ENCODE data around the gene TNKS1BP1.

Gene TNKS1BP1

GRCh38 chr11:57321388-57322255 lies 3.1 kb downstream of the TNKS1BP1 start:
- Histone ChIP-seq H4K20me1 (ENCODE audit: insufficient read depth, low read length) (no peaks in the 10 kb centered on the region), H3F3A (ENCODE audit: insufficient read depth, low read length) (0 out of 2 replicates have a peak, but pooled peaks cover 4% of the 10 kb centered on the region), H3K27me3 (ENCODE audit: insufficient read depth, low read length) (no peaks in the 10 kb centered on the region), H2AFZ (ENCODE audit: low read length) (no peak overlapping the region), H3K79me2 (ENCODE audit: insufficient read depth, low read length) (no peaks in the 10 kb centered on the region), H3K27ac (ENCODE audit: low read depth, low read length, poor library complexity, severe bottlenecking) (no peak overlapping the region), H3K9ac (ENCODE audit: low read length) (no peak overlapping the region), H3K36me3 (ENCODE audit: insufficient read depth, low read length) (peaks cover 31% of the 10 kb centered on the region), H3K9me2 (ENCODE audit: low read depth, low read length) (no peaks in the 10 kb centered on the region), H3K4me1 (ENCODE audit: insufficient read depth, low read length, severe bottlenecking) (peaks cover 39% of the 10 kb centered on the region), H3K9me3 (ENCODE audit: low read length) (no peaks in the 10 kb centered on the region), H3K4me3 (ENCODE audit: low read depth, low read length, poor library complexity, severe bottlenecking) (no peak overlapping the region), H3K4me2 (ENCODE audit: low read length) (no peak overlapping the region)
- TF ChIP-seq CTCF (IDR thresholded peaks at IDR 0.05; ENCODE audit: low read length) (no peak), EZH2 (IDR thresholded peaks at IDR 0.05; ENCODE audit: borderline replicate concordance, low read length) (no peak)

- Histone ChIP-seq H3K9ac (ENCODE audit: low read length) (no peak overlapping the region), H2AFZ (ENCODE audit: low read length) (no peak overlapping the region), H3K9me2 (ENCODE audit: low read depth, low read length) (no peaks in the 10 kb centered on the region), H3K27ac (ENCODE audit: low read depth, low read length, poor library complexity, severe bottlenecking) (no peak overlapping the region), H3K9me3 (ENCODE audit: low read length) (no peaks in the 10 kb centered on the region), H3K36me3 (ENCODE audit: insufficient read depth, low read length) (peaks cover 31% of the 10 kb centered on the region), H3K4me1 (ENCODE audit: insufficient read depth, low read length, severe bottlenecking) (peaks cover 31% of the 10 kb centered on the region), H4K20me1 (ENCODE audit: insufficient read depth, low read length) (no peaks in the 10 kb centered on the region), H3K4me3 (ENCODE audit: low read depth, low read length, poor library complexity, severe bottlenecking) (no peak overlapping the region), H3K27me3 (ENCODE audit: insufficient read depth, low read length) (no peaks in the 10 kb centered on the region), H3K79me2 (ENCODE audit: insufficient read depth, low read length) (no peaks in the 10 kb centered on the region), H3K4me2 (ENCODE audit: low read length) (no peak overlapping the region), H3F3A (ENCODE audit: insufficient read depth, low read length) (0 out of 2 replicates have a peak, but pooled peaks cover 4% of the 10 kb centered on the region)
- no peak for TF ChIP-seq CTCF (IDR thresholded peaks at IDR 0.05; ENCODE audit: low read length)
- TF ChIP-seq EZH2 (IDR thresholded peaks at IDR 0.05; ENCODE audit: borderline replicate concordance, low read length): no peak
These were observed 3.9 kb downstream of the TNKS1BP1 start for GRCh38 chr11:57320719-57321387.

GRCh38 chr11:57320067-57320718 lies 4.6 kb downstream of the TNKS1BP1 start:
- TF ChIP-seq EZH2 (IDR thresholded peaks at IDR 0.05; ENCODE audit: borderline replicate concordance, low read length) (no peak), CTCF (IDR thresholded peaks at IDR 0.05; ENCODE audit: low read length) (no peak)
- 0 out of 2 replicates have a peak, but pooled peaks cover 4% of the 10 kb centered on the region for H3F3A ChIP-seq (ENCODE audit: insufficient read depth, low read length)
- H3K79me2 ChIP-seq (ENCODE audit: insufficient read depth, low read length): no peaks in the 10 kb centered on the region
- no peak overlapping the region for H3K27ac ChIP-seq (ENCODE audit: low read depth, low read length, poor library complexity, severe bottlenecking)
- H3K4me3 ChIP-seq (ENCODE audit: low read depth, low read length, poor library complexity, severe bottlenecking): no peak overlapping the region
- H3K36me3 ChIP-seq (ENCODE audit: insufficient read depth, low read length): peaks cover 29% of the 10 kb centered on the region
- H3K9me3 ChIP-seq (ENCODE audit: low read length): no peaks in the 10 kb centered on the region
- no peak overlapping the region for H2AFZ ChIP-seq (ENCODE audit: low read length)
- H3K4me2 ChIP-seq (ENCODE audit: low read length): no peak overlapping the region
- H3K9me2 ChIP-seq (ENCODE audit: low read depth, low read length): no peaks in the 10 kb centered on the region
- H4K20me1 ChIP-seq (ENCODE audit: insufficient read depth, low read length): no peaks in the 10 kb centered on the region
- H3K4me1 ChIP-seq (ENCODE audit: insufficient read depth, low read length, severe bottlenecking): peaks cover 24% of the 10 kb centered on the region
- no peaks in the 10 kb centered on the region for H3K27me3 ChIP-seq (ENCODE audit: insufficient read depth, low read length)
- no peak overlapping the region for H3K9ac ChIP-seq (ENCODE audit: low read length)

All from OCI-LY1 (cell line).